CD4-positive, CD25-positive, alpha-beta regulatory T cell (primary cell): ENCODE measurements around the gene DAD1. TPM values are rescaled to one million over a fixed set of nuclear protein-coding genes. Genes with fewer than 3 reads are reported as not detected.
"Not testable (repeated sequence)": the region's sequence is repeated elsewhere in the genome, so short reads cannot be mapped to it uniquely, and the experiment has no call there.

Experiments used
- ATAC-seq, 2 donors: fragments of 150-1000 bp; cut with Tn5 transposase; one replicate each; pipeline ENCODE4 v1.10.0; 2021; ENCODE audit warnings: low read depth in 2 of 2, moderate number of reproducible peaks in 2 of 2, moderate library complexity in 1 of 2
- DNase-seq, 3 donors: peaks; one replicate each; pipeline versions ENCODE4 v3.0.0 to v3.0.0-alpha.2; 2012 to 2022; ENCODE audit warnings: mixed read lengths in 1 of 3
- H3K27ac ChIP-seq: one replicate; pipeline ENCODE4 v1.7.0; 2013; ENCODE audit warnings: mild to moderate bottlenecking, low read length; ENCODE audit not compliant: insufficient read depth, poor library complexity, severe bottlenecking
- H3K27me3 ChIP-seq: one replicate; pipeline ENCODE4 v1.7.0; 2013; ENCODE audit warnings: low read length; ENCODE audit not compliant: control insufficient read depth, insufficient read depth
- H3K36me3 ChIP-seq: one replicate; pipeline ENCODE4 v1.7.0; 2013; ENCODE audit warnings: mild to moderate bottlenecking, low read length, moderate library complexity; ENCODE audit not compliant: control insufficient read depth, insufficient read depth
- H3K4me1 ChIP-seq: 2 replicates; pipeline ENCODE4 v1.7.0; 2013; ENCODE audit warnings: mild to moderate bottlenecking, low read length; ENCODE audit not compliant: insufficient read depth, control insufficient read depth, poor library complexity, severe bottlenecking
- H3K4me3 ChIP-seq: one replicate; pipeline ENCODE4 v1.7.0; 2013; ENCODE audit warnings: low read depth, mild to moderate bottlenecking, low read length, moderate library complexity
- H3K9me3 ChIP-seq, 2 experiments: 1 replicate in 1 of 2; 2 replicates in 1 of 2; pipeline ENCODE4 v1.7.0; 2013; ENCODE audit warnings: low read length in 2 of 2, mild to moderate bottlenecking in 1 of 2, moderate library complexity in 1 of 2; ENCODE audit not compliant: control insufficient read depth in 2 of 2
- H3K27ac Mint-ChIP-seq, 3 donors: one replicate each; pipeline ENCODE4 v1.8.0; 2020 to 2022; ENCODE audit warnings: mild to moderate bottlenecking in 3 of 3, mixed read lengths in 3 of 3, moderate library complexity in 2 of 3
- H3K27me3 Mint-ChIP-seq: one replicate; pipeline ENCODE4 v1.8.0; 2022; ENCODE audit warnings: mild to moderate bottlenecking, mixed read lengths
- H3K36me3 Mint-ChIP-seq: one replicate; pipeline ENCODE4 v1.8.0; 2020; ENCODE audit warnings: mixed read lengths
- H3K4me1 Mint-ChIP-seq, 4 donors: one replicate each; pipeline ENCODE4 v1.8.0; 2020 to 2022; ENCODE audit warnings: mixed read lengths in 4 of 4, mild to moderate bottlenecking in 1 of 4
- H3K4me3 Mint-ChIP-seq, 4 donors: one replicate each; pipeline ENCODE4 v1.8.0; 2020 to 2022; ENCODE audit warnings: mild to moderate bottlenecking in 4 of 4, mixed read lengths in 4 of 4, moderate library complexity in 3 of 4
- H3K9me3 Mint-ChIP-seq, 7 donors: one replicate each; pipeline ENCODE4 v1.8.0; 2020 to 2022; ENCODE audit warnings: mixed read lengths in 7 of 7, mild to moderate bottlenecking in 3 of 7, moderate library complexity in 2 of 7
- polyA plus RNA-seq, 4 donors: library from polyadenylated mRNA; unstranded; fragments of 300-500 nt; fragmentation: Illumina TruSeq; gene quantifications; one replicate each; pipeline ENCODE4 v1.2.3, GENCODE V29; 2021
- total RNA-seq: library from RNA; stranded (reverse); gene quantifications from one replicate; pipeline ENCODE4 v1.2.3, GENCODE V29; 2022

DAD1 gene
- total and polyA plus RNA-seq, 5 donors from 2014 or later = 81.8 to 720 (median 683) TPM

DNA sequence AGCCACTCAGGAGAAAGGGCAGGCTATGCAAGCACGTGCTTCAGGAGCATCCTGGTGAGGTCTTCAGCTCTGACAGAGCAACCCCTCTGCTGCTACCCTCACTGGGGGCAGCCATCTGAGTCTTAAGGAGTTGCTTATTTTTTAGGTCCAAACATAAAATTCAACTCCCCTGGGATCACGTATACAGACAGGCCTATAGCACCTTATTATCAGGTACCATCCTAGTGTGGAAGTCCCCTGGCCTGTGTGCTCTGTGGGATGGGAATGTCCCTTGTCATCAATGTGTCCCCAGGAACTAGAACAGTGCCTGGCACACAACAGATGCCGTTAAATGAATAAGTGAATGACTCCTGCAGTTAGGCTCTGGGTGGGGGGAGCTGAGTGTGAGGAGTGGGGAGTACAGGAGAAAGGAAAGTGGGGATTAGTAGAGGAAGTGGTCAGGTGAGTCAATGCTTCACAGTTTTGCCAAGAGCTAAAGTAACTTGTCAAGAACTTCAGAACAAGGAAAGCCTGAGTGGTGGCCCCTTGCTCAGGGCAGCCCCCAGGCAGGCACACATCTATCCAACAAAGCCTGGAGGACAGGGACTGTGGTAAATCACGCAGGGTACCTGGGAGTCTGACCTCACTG lies 33.5 kb downstream of the DAD1 start:
- H3K4me3 ChIP-seq = peak overlapping the region; percentile 58
- DNase-seq (peak in 2 of 3 donors; percentile 63 to 68), ATAC-seq (no peak)
- H3K4me3 Mint-ChIP-seq = peak overlapping the region; percentile 88 to 95 (median 92)
- H3K36me3 Mint-ChIP-seq = peaks cover 30% of the 10 kb centered on the region
- H3K27ac Mint-ChIP-seq = peak overlapping the region; percentile 98 to 100 (median 100)
- peak overlapping the region; percentile 99 for H3K27ac ChIP-seq
- peaks cover 26% of the 10 kb centered on the region for H3K36me3 ChIP-seq
- peaks cover 33 to 93% (median 76%) of the 10 kb centered on the region in 4 donors for H3K4me1 Mint-ChIP-seq
- no peaks in the 10 kb centered on the region for H3K27me3 ChIP-seq
- H3K27me3 Mint-ChIP-seq = peaks cover 10% of the 10 kb centered on the region
- no peaks in the 10 kb centered on the region for H3K9me3 ChIP-seq
- peaks cover 95% of the 10 kb centered on the region for H3K4me1 ChIP-seq
- H3K9me3 Mint-ChIP-seq = peaks cover 0 to 2% (median 0%) of the 10 kb centered on the region in 7 donors

GRCh38 chr14:22554498-22555383 lies 34.3 kb downstream of the DAD1 start:
- peak overlapping the region; percentile 98 to 100 (median 100) for H3K27ac Mint-ChIP-seq
- H3K27me3 Mint-ChIP-seq = peaks cover 10% of the 10 kb centered on the region
- Histone ChIP-seq H3K36me3 (peaks cover 34% of the 10 kb centered on the region), H3K27me3 (no peaks in the 10 kb centered on the region), H3K9me3 (no peaks in the 10 kb centered on the region), H3K4me3 (peak overlapping the region; percentile 58), H3K4me1 (peaks cover 95% of the 10 kb centered on the region), H3K27ac (peak overlapping the region; percentile 99)
- H3K36me3 Mint-ChIP-seq = peaks cover 36% of the 10 kb centered on the region
- DNase-seq = peak in 1 of 3 donors; percentile 56
- H3K4me3 Mint-ChIP-seq = peak overlapping the region in 3 of 4 donors; percentile 88 to 92 (median 91)
- ATAC-seq = no peak
- H3K4me1 Mint-ChIP-seq = peaks cover 34 to 94% (median 75%) of the 10 kb centered on the region in 4 donors
- peaks cover 0 to 2% (median 0%) of the 10 kb centered on the region in 7 donors for H3K9me3 Mint-ChIP-seq

- H3K9me3 Mint-ChIP-seq = not testable (repeated sequence)
Observed at GRCh38 chr14:22553861-22554497, 35.0 kb downstream of the DAD1 start.

GRCh38 chr14:22553445-22553844 lies 35.6 kb downstream of the DAD1 start:
- H3K36me3 ChIP-seq = peaks cover 44% of the 10 kb centered on the region
- DNase-seq = peak in 1 of 3 donors; percentile 48
- H3K27ac Mint-ChIP-seq = peak overlapping the region; percentile 98 to 100 (median 99)
- H3K9me3 ChIP-seq = no peaks in the 10 kb centered on the region
- peaks cover 0 to 2% (median 0%) of the 10 kb centered on the region in 7 donors for H3K9me3 Mint-ChIP-seq
- H3K27me3 Mint-ChIP-seq = peaks cover 10% of the 10 kb centered on the region
- peaks cover 48% of the 10 kb centered on the region for H3K36me3 Mint-ChIP-seq
- no peak for ATAC-seq
- H3K27me3 ChIP-seq = no peaks in the 10 kb centered on the region
- H3K27ac ChIP-seq = peak overlapping the region; percentile 99
- H3K4me1 ChIP-seq = peaks cover 96% of the 10 kb centered on the region
- H3K4me3 ChIP-seq = peak overlapping the region; percentile 55
- peaks cover 34 to 93% (median 77%) of the 10 kb centered on the region in 4 donors for H3K4me1 Mint-ChIP-seq
- H3K4me3 Mint-ChIP-seq = peak overlapping the region; percentile 77 to 88 (median 84)

More at GRCh38 chr14:22553861-22554497, 35.0 kb downstream of the DAD1 start:
- Mint-ChIP-seq H3K36me3 (peaks cover 44% of the 10 kb centered on the region), H3K4me3 (peak overlapping the region; percentile 75 to 91 (median 84)), H3K4me1 (peaks cover 37 to 94% (median 78%) of the 10 kb centered on the region in 4 donors), H3K27me3 (peaks cover 10% of the 10 kb centered on the region), H3K27ac (peak overlapping the region; percentile 98 to 100 (median 100))
- peak overlapping the region; percentile 55 for H3K4me3 ChIP-seq
- ATAC-seq, H3K9me3 ChIP-seq, H3K27me3 ChIP-seq: not testable (repeated sequence)
- DNase-seq = peak in 1 of 3 donors; percentile 71
- H3K36me3 ChIP-seq = peaks cover 41% of the 10 kb centered on the region
- peak overlapping the region; percentile 99 for H3K27ac ChIP-seq
- H3K4me1 ChIP-seq = peaks cover 96% of the 10 kb centered on the region

- peaks cover 51% of the 10 kb centered on the region for H3K36me3 ChIP-seq
- H3K4me3 Mint-ChIP-seq = peak overlapping the region; percentile 77 to 88 (median 84)
- H3K4me1 Mint-ChIP-seq = peaks cover 41 to 93% (median 77%) of the 10 kb centered on the region in 4 donors
- H3K4me1 ChIP-seq = peaks cover 96% of the 10 kb centered on the region
- peak overlapping the region; percentile 99 for H3K27ac ChIP-seq
- H3K27ac Mint-ChIP-seq = peak overlapping the region; percentile 98 to 100 (median 99)
- peaks cover 55% of the 10 kb centered on the region for H3K36me3 Mint-ChIP-seq
- no peak for DNase-seq
- H3K27me3 Mint-ChIP-seq = peaks cover 10% of the 10 kb centered on the region
- H3K9me3 Mint-ChIP-seq = peaks cover 0 to 2% (median 0%) of the 10 kb centered on the region in 7 donors
- ATAC-seq = no peak
- H3K9me3 ChIP-seq = no peaks in the 10 kb centered on the region
- no peaks in the 10 kb centered on the region for H3K27me3 ChIP-seq
- H3K4me3 ChIP-seq = peak overlapping the region; percentile 55
Observed at GRCh38 chr14:22552827-22553076, 36.3 kb downstream of the DAD1 start.

DNA sequence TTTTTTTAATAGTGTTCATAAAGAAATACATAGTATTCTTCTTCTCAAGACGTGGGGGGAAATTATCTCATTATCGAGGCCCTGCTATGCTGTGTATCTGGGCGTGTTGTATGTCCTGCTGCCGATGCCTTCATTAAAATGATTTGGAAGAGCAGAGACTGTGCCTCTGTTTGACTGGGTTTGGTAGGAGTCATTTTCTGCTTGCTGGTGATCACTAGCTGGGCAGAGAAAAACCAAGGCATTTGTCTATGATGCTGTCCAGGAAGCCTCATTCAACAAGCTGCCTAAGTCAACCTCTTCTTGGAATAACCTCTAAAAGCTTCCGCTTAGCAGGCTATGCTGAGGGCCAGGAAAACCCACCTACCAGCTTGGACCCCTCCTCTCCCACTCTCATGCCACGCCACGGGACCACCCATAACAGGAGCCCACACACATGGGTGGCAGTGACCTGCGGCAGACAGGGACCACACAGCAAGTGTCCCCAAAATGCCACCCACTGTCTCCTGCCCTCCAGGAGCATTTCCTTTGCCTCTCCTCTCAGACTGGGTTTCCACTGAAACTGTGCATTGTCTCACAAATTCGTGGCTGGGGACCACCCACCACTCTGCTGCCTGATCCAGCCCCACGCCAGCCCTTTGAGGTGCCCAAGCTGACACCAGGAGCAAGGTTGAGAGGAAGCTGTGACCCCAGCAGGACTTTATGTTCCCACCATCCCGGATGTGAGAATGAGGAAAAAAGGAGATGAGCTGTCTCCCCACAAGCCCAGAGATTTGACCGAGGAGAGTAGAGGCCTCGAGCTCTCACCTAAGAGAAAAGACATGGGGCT lies 36.8 kb downstream of the DAD1 start:
- Histone ChIP-seq H3K36me3 (peaks cover 56% of the 10 kb centered on the region), H3K9me3 (no peaks in the 10 kb centered on the region), H3K4me1 (peaks cover 96% of the 10 kb centered on the region), H3K27ac (peak overlapping the region; percentile 99), H3K27me3 (no peaks in the 10 kb centered on the region), H3K4me3 (peak overlapping the region; percentile 60)
- H3K4me3 Mint-ChIP-seq = peak overlapping the region; percentile 79 to 88 (median 84)
- peak in 1 of 3 donors; percentile 68 for DNase-seq
- H3K9me3 Mint-ChIP-seq = peaks cover 0 to 2% (median 0%) of the 10 kb centered on the region in 7 donors
- peaks cover 10% of the 10 kb centered on the region for H3K27me3 Mint-ChIP-seq
- H3K27ac Mint-ChIP-seq = peak overlapping the region; percentile 98 to 100 (median 99)
- peaks cover 60% of the 10 kb centered on the region for H3K36me3 Mint-ChIP-seq
- ATAC-seq = no peak
- H3K4me1 Mint-ChIP-seq = peaks cover 43 to 93% (median 77%) of the 10 kb centered on the region in 4 donors
